GM10847 (cell line): ENCODE measurements around the gene SLCO2A1.

Experiments
- POLR2A ChIP-seq: IDR thresholded peaks from 2 replicates; pipeline ENCODE4 v1.6.1; 2011; ENCODE audit not compliant: insufficient read length; ENCODE audit errors: extremely low read depth

SLCO2A1 gene

DNA sequence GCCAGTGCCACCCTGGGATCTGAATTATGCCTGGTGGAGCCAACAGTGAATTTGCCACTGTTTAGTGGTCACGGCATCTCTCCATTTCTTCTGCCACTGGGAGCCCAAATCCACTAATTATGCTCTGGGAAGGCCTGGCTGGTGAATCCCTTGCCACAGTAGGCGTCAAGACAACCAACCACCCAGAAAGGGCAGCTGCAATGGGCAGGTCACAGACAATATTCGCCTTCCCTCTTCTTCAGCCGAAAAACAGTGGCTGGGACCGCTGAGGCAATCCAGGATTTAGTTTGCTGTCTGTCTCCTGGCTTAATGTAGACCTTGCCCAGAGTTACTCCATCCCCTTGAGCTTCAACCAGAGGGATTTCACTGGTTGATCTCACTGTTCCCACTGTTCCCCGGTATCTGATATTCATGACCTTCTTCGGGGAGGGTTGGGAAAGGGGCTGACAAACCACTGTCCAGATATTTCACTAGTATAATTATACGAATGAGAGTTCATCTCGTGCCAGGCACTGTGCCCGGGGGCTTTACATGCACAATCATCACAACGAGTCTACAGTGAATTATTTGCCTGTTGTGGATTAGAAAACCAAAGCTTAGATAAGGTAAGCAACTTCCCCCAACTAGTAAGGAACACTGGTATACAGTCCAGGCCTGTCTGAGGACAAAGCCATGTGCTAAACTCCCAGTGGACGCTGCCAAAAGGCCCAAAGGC is 84.2 kb downstream of the SLCO2A1 start:
- TF ChIP-seq POLR2A, result no peak

DNA sequence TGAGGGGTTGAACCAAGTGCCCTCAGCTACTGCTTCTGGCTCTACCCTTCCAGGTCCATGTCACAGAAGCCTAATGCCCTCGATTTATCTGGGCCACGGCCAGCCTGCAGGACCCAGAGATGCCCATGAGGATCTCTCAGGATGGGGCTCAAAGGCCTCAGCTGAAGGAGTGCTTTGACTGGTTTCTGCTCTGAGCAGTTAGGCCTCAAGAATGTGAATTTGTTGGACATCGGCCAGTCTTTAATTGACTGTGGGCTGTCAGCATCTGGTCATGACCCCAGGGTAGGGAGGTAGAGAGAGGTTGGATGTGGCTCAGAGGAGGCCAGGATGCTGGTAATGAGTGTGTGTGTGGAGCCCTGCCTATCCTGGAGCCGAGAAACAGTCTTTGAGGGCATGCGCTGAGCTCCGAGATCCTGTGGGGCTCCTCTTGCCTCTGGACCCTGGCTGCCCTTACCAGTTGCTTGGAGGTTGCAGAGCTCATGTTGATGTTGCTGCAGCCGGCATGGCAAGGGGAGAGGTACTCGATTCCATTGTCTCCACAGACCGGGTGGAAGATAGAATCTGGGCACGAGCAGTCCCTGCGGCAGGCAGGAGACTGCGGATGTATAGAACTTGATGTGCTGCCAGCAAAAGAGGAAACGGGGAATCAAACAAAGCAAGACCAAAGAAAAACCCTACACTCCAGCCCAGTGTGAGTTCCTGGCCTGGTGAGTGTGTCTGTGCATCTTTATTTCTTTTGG is 84.9 kb downstream of the SLCO2A1 start:
- no peak for TF ChIP-seq POLR2A

DNA sequence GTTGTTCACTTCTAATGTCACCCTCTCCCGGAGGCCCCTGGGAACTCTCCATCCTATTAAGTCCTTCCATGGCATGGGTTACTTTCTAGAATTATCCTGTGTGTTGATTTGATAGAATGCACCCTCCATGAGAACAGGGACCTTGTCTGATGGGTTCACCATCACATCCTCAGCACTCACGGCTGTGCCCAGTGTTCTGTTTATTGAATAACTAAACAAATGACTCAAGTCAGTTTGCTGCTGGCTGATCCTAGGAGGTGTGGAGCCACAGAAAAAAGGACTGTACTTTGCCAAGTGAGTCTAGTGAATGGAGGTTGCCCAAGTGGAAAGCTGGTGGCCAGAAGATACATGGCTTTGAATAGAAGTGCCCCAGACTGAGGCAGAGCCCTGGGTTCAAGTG is 85.5 kb downstream of the SLCO2A1 start:
- no peak for TF ChIP-seq POLR2A

DNA sequence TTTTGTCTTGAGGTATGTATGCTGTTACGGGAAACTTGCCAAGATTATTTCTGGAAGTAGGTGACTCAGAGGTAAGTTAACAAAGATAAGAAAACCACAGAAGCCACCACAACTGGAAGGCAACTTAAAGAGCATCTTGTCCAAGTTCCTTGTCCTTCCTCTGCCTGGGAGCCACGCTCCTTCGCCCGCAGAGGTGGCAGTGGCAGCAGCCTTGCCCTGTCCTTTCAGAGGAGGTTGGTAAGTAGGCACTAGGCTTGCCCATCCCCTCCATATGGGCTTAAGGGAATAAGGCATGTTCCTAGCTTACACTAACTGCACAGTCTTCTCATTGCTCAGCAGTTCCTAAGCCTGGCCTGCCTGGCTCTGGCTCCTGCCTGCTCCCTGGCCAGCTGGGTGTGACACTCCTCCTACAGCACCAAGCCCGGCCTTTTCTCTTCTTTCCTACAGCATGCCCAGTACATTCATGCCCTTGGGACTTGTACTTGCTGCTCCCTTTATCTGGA is 86.0 kb downstream of the SLCO2A1 start:
- no peak for TF ChIP-seq POLR2A

DNA sequence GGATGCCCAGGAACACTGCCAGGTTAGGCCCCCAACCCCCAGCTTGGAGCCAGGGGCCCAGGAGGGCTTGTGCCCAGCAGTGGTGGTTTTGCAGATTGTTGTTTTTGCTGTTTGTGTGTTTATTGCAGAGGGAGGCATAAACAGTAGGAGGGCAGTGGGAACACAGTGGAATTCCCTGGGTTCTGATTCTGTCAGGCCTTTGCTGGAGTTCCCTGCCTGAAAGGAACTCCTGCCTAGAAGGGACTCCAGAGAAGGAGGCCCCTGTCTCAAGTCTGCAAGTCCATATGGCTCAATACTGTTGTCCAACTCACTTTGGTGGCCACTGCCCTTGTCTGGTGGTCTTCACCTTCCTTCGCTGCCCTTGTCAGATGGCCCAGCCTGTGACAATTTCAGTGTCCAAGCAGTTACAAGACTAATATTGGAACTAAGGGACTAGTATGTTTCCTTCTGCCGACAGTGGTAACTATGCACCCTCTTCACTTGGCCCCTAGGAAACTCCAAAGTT is 86.6 kb downstream of the SLCO2A1 start:
- TF ChIP-seq POLR2A, result no peak

DNA sequence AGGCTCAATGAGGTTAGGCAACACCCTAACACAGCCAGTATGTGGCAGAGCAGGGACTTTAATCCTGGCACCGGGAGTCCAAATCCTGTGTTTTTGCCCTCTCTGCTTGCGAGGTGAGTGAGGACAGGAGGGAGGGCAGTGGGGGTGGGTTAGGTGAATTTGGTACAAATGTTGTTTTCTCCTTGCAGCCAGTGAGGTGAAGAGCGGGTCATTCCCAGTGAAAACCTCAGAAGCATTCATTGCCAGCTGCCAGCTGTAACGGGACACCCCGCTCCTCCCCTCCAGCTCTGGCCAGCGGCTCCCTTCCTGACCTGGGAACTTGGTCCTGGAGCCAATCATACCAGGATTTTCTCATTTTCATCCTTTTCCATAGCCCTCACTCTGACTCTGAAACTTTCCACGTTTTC is 88.3 kb downstream of the SLCO2A1 start:
- no peak for TF ChIP-seq POLR2A

DNA sequence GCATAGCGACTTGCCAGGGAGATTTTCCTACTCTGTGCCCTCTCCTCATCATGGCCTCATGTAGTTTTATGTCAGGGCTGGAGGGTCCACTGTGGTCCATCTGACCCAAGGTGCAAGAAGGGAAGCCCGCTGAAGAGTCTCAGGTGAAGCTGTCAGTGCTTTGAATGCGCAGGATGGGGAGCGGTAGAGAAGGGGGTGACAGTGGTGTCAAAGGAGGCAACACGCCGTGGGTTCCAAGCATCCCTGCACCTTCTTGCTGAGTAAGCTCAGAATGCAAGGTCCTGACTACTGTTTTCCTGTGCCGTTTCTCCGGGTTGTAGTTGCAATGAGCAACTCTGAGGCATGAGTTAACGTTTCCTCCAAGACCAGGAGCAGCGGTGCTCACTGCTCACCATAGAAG is 89.2 kb downstream of the SLCO2A1 start:
- no peak for TF ChIP-seq POLR2A

DNA sequence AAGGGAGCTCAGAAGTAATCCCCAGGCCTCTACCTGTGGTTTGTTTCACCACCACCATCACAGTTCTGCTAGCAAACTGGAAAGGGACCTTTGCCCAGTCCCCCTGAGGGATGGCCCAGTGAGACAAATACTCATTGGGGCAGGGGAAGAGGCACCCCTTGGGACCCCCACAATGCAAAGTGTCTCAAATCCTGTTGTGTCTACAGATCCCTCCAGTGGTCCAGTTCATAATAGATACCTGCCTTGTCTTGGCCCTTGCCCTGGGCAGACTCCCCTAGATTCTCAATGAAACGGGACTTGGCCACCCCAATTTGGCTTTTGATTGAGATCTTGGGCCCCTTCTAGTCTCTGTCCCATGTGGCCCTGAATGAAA is 90.3 kb downstream of the SLCO2A1 start:
- no peak for TF ChIP-seq POLR2A

DNA sequence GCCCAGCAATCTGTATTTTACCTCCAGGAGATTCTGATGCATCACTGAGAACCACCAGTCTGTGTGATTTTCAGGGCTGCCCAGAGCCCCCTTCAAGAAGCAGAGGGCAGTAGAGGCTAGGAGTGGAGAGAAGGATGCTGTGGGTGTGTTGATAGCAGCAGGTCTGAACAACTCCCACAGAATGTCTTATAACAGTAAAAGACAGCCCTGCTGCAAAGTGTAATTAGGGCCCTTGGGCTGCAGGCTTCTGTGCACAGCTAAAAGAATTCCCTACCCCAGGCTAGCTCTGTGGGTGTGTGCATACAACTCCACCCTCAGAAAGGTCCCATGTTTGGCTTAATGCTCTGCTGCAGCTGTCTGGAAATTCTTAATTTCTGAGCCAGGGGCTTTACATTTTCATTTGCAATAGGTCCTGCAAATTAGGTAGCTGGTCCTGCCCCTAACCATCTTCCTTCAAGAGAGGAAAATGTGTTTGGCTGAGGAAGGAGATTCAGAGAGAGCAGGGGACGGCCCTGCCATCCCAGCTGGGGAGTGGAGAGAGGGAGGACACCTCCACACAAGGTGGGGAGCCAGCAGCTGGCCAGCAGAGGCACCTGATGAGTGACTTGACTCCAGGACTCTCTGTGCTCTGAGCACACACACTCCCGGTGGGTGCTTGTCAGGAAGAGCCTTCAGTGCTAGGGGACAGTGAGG is 90.8 kb downstream of the SLCO2A1 start:
- no peak for TF ChIP-seq POLR2A

DNA sequence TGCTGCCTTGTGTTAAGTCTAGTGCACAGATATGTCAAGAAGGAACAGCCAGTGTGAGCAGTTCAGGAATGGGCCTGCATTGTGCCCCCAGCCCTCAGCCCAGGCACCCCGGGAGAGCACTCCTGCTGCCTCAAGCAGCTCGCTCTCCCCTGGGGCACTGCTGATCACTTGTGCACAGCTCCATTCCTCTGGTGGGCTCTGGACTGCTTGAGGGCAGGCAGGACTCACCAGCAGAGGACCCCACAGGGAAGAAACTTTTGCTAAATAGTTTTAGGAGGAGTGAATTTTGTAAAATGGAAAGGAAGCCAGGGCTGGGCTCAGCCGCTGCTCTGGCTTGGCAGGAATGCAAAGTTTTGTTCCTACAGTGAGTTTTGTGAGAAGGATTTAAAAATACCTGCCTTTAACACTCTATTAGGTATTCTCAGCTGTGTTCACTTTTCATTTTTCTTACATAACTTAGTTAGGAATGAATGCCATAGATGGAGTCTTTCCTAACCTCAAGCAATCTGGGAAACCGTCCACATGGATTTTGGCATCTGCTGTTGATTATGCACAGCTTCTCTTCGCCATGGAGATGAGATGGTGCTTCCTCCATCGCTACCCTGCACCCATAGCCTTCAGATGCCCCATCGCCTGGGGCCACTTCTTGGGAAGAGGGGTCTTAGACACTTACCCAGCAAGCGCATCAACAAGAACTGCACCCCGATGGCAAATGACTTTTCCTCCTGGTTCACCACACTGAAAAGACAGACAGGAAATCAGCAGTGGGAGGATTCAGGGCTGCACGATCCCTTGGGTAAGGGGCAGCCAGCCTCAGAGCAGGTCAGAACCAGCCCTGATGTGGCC is 91.7 kb downstream of the SLCO2A1 start:
- no peak for TF ChIP-seq POLR2A

DNA sequence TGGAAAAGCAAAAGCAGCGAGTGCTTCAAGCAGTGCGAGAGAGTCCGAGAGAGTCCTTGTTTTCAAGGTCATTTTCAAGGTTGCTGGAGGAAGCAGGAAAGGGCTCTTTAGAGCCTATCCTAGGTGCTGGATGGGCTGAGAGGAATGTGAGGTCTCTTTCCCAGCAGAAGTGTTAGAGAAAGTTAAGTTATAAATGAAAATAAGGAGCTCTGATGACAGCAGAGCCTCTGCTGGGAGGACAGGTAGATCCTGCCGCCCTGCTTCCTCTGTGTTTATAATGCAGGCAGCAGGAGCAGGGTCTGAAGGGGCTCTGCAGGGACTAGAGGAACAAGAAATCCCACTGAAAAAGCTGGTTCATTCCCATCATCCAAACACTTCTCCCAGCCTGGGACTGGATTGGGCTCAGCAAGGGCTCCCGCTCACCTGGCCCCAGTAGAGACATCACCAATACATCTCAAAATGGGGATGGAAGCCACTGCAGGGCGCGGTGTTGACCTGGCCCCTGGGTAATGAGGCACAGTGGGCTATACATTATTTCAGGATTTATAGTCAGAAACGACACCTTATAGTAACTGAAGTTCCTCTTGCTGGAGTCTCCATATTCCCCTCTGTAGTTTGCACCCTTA is 92.6 kb downstream of the SLCO2A1 start:
- no peak for TF ChIP-seq POLR2A

DNA sequence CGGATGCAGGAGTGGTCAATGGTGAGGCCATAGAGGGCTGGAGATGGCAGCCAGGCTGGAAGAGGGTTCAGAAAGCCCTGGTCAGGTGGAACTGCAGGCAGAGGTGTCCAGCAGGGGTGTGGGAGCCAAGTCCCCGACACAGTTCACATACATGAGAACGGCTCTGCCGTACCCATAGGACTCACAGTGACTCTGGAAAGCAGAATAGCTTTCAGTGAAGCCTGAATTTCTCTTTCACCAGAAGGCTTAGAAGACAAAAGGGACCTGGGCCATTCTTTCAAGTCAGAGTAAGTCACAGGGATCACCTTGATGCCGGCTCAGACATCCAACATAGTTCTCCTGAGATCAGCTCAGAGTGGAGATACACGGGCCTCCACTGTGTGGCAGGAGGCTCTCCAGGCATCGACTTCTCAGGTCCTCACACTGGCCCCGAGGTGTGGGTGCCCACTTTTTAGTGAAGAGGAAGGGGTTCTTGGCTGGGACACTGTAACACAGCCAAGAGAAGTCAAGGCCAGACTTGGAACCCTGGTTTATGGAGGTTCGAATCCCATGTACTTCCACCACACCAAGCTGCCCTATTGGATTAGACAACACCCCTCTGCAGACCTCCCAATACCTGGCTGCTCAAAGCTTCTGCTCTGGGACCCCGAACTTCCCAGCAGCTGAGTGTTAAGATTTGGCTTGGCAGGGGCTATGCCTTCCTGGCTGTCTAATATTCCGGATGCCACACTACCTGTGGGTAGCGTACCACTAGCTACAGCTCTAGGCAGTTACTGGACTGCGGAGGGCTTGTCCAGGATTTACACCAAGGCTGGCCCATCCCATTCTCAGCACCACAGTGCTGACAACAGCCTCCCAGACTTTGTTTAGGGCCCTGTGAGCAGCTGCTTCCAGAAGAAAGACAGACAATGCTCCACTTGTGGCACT is 93.6 kb downstream of the SLCO2A1 start:
- no peak for TF ChIP-seq POLR2A
